ENCODE data around the gene TOR1A.
A peak's percentile ranks its signal among the peaks of the same experiment; 100 is the strongest.

TOR1A gene

GRCh38 chr9:129851821-129852220 is 27.9 kb upstream of the TOR1A start:
- no peak for DNase-seq

GRCh38 chr9:129850821-129851550 is 27.1 kb upstream of the TOR1A start:
- no peak for DNase-seq

GRCh38 chr9:129849901-129850300 is 26.0 kb upstream of the TOR1A start:
- DNase-seq: no peak

GRCh38 chr9:129848712-129849441 is 24.9 kb upstream of the TOR1A start:
- DNase-seq: no peak

GRCh38 chr9:129845373-129845772 is 21.4 kb upstream of the TOR1A start:
- DNase-seq: no peak

- no peak for DNase-seq
These were observed 17.1 kb upstream of the TOR1A start for GRCh38 chr9:129841071-129841470.

- DNase-seq: peak; percentile 97
These were observed 16.1 kb upstream of the TOR1A start for GRCh38 chr9:129840034-129840433.

- DNase-seq: peak; percentile 88
These were observed 15.5 kb upstream of the TOR1A start for GRCh38 chr9:129839324-129840023.

- no peak for DNase-seq
These were observed 14.8 kb upstream of the TOR1A start for GRCh38 chr9:129838707-129839259.

- DNase-seq: no peak
These were observed 12.5 kb upstream of the TOR1A start for GRCh38 chr9:129836311-129837007.

- peak; percentile 63 for DNase-seq
These were observed 11.9 kb upstream of the TOR1A start for GRCh38 chr9:129835860-129836223.

GRCh38 chr9:129835128-129835859 is 11.4 kb upstream of the TOR1A start, which contains the start of the genes C9orf78 and USP20:
Gene C9orf78, minus strand, starts transcription at chr9:129835275. Its CDS starts 54 bp downstream, at chr9:129835221.
Gene USP20, plus strand, starts transcription at chr9:129835458. Its CDS starts 17,098 bp downstream, at chr9:129852556.
- peak; percentile 99 for DNase-seq

GRCh38 chr9:129834489-129835127 is 10.7 kb upstream of the TOR1A start:
- peak; percentile 58 for DNase-seq

- DNase-seq: no peak
These were observed 9.0 kb upstream of the TOR1A start for GRCh38 chr9:129832982-129833381.

GRCh38 chr9:129828969-129829368 is 5.0 kb upstream of the TOR1A start:
- DNase-seq: no peak

- DNase-seq: no peak
These were observed 4.1 kb upstream of the TOR1A start for GRCh38 chr9:129828051-129828450.

GRCh38 chr9:129826759-129827158 is 2.8 kb upstream of the TOR1A start:
- no peak for DNase-seq

- peak; percentile 30 for DNase-seq
These were observed 2.4 kb upstream of the TOR1A start for GRCh38 chr9:129826344-129826743.

- no peak for DNase-seq
These were observed 398 bp downstream of the TOR1A start for GRCh38 chr9:129823542-129823934.

- peak; percentile 38 for DNase-seq
These were observed 916 bp downstream of the TOR1A start for GRCh38 chr9:129822898-129823541.

Measured in DMS53 (cell line).